K562 (cell line): ENCODE results near the gene NSUN3.

ENCODE experiments used
- FOS ChIP-seq: IDR thresholded peaks from 3 replicates; pipeline ENCODE4 v1.6.1; 2011; ENCODE audit not compliant: insufficient read length; ENCODE audit errors: extremely low read depth
- FOXA1 ChIP-seq: fragments of 450-650 bp; IDR thresholded peaks from 2 replicates; pipeline ENCODE4 v1.6.1; 2016; ENCODE audit warnings: mild to moderate bottlenecking, borderline replicate concordance
- GATAD2A ChIP-seq: fragments of 450-650 bp; IDR thresholded peaks from 2 replicates; pipeline ENCODE4 v1.6.1; 2017
- HMG20B ChIP-seq: fragments of 250-450 bp; sonication (Bioruptor Pico); IDR thresholded peaks from 2 replicates; pipeline ENCODE4 v1.5.0; 2021; ENCODE audit warnings: mild to moderate bottlenecking
- HNRNPL ChIP-seq: fragments of 200-400 bp; formaldehyde crosslinking; IDR thresholded peaks from 2 replicates; pipeline ENCODE4 v1.6.1; 2017; ENCODE audit warnings: low read depth, mild to moderate bottlenecking, low read length
- NCOA6 ChIP-seq: fragments of 450-650 bp; IDR thresholded peaks from 2 replicates; pipeline ENCODE4 v1.6.1; 2017; ENCODE audit warnings: mild to moderate bottlenecking
- PREB ChIP-seq: sonication (generic); formaldehyde crosslinking; IDR thresholded peaks from 2 replicates; pipeline ENCODE4 v1.8.1; 2023; ENCODE audit warnings: mild to moderate bottlenecking, missing genetic modification reagents
- RAD21 ChIP-seq, 2 experiments: fragments of 250-450 bp in 1 of 2; fragments of 450-650 bp in 1 of 2; sonication (Bioruptor Pico) in 1 of 2; formaldehyde crosslinking in 1 of 2; IDR thresholded peaks in 1 of 2; conservative IDR thresholded peaks in 1 of 2; 2 replicates each; pipeline versions ENCODE4 v1.4.0 to v1.8.0; 2020 to 2022; ENCODE audit warnings: mild to moderate bottlenecking in 2 of 2, moderate library complexity in 1 of 2
- STAG1 ChIP-seq: sonication (generic); formaldehyde crosslinking; IDR thresholded peaks from 2 replicates; pipeline ENCODE4 v1.5.0; 2020; ENCODE audit warnings: missing genetic modification reagents, borderline replicate concordance
- TAF1 ChIP-seq: IDR thresholded peaks from 2 replicates; pipeline ENCODE4 v1.6.1; 2011; ENCODE audit warnings: mild to moderate bottlenecking, low read length, moderate library complexity; ENCODE audit not compliant: insufficient read depth, control insufficient read depth, severe bottlenecking; ENCODE audit errors: extremely low read depth
- TEAD2 ChIP-seq: fragments of 450-650 bp; IDR thresholded peaks from 2 replicates; pipeline ENCODE4 v1.6.1; 2016; ENCODE audit warnings: missing genetic modification characterization, control low read depth, missing compliant biosample characterization
- ZNF707 ChIP-seq: fragments of 250-450 bp; sonication (Bioruptor Pico); conservative IDR thresholded peaks from 2 replicates; pipeline ENCODE4 v1.8.0; 2022; ENCODE audit warnings: inconsistent platforms, mild to moderate bottlenecking, moderate library complexity
- TF ChIP-seq, protein P1 (sequence below), 3 experiments: IDR thresholded peaks in 2 of 3; conservative IDR thresholded peaks in 1 of 3; 2 replicates each; pipeline ENCODE4 v1.5.1; 2011 to 2012; ENCODE audit warnings: low read length in 3 of 3, mild to moderate bottlenecking in 3 of 3, control low read depth in 2 of 3, improper control_type of control experiment in 1 of 3, inconsistent platforms in 1 of 3, low read depth in 1 of 3, mixed read lengths in 1 of 3, moderate library complexity in 1 of 3; ENCODE audit not compliant: insufficient read depth in 2 of 3
- TF ChIP-seq, protein P2 (sequence below), 3 experiments: fragments of 200-800 bp in 1 of 3; sonication (Bioruptor generic) in 1 of 3; sonication (generic) in 1 of 3; formaldehyde crosslinking in 1 of 3; IDR thresholded peaks; 2 replicates each; pipeline versions ENCODE4 v1.6.1 to v1.8.0; 2016 to 2022; ENCODE audit warnings: mild to moderate bottlenecking in 2 of 3, missing compliant biosample characterization in 2 of 3, missing genetic modification characterization in 2 of 3, missing genetic modification reagents in 1 of 3

DNA sequence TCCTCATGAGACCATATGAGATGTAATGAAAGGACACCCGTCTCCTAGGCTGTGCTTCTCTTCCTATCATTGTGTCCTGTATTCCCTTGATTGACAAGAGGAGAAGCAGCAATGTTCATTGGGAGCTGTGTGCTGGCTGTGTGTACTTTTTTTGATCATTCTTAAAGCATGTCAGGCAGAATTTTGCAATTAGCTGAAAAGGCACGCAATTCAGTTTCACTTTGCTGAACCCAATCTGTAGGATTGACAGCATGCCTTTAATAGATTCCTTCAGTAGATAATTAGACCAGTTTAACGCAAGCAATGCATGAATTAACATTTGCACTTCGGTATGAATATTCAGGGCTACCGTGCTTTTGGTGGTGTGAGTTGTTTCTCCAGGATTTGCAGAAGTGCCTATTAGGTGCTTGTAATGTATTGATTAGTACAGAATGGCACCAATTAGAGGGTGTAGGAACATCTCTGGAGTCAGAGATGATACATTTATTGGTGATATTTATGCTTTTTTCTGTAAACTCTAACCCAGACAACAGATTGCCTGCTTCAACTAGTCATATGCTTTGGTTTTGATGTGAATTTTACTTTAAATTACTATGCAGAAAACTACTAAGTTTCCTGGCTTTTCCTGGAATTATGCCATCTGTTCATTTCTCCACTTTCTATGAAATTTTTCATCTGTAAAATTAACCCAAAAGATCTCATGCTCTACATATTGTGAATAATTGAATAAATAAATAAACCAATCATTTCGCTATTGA lies 114.3 kb downstream of the NSUN3 start:
- TF ChIP-seq HMG20B = no peak
- TF ChIP-seq, protein P1, sequence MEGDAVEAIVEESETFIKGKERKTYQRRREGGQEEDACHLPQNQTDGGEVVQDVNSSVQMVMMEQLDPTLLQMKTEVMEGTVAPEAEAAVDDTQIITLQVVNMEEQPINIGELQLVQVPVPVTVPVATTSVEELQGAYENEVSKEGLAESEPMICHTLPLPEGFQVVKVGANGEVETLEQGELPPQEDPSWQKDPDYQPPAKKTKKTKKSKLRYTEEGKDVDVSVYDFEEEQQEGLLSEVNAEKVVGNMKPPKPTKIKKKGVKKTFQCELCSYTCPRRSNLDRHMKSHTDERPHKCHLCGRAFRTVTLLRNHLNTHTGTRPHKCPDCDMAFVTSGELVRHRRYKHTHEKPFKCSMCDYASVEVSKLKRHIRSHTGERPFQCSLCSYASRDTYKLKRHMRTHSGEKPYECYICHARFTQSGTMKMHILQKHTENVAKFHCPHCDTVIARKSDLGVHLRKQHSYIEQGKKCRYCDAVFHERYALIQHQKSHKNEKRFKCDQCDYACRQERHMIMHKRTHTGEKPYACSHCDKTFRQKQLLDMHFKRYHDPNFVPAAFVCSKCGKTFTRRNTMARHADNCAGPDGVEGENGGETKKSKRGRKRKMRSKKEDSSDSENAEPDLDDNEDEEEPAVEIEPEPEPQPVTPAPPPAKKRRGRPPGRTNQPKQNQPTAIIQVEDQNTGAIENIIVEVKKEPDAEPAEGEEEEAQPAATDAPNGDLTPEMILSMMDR (IDR thresholded peaks at IDR 0.05 in 2 of 3, conservative IDR thresholded peaks at IDR 0.05 in 1 of 3; ENCODE audit: insufficient read depth in 2 of 3, low read depth in 1 of 3, low read length in 3 of 3) = no peak
- no peak for TF ChIP-seq FOXA1
- TF ChIP-seq PREB = no peak
- no peak for TF ChIP-seq HNRNPL
- no peak for TF ChIP-seq GATAD2A
- TF ChIP-seq NCOA6 = no peak
- TF ChIP-seq STAG1 = no peak
- TF ChIP-seq, protein P2, sequence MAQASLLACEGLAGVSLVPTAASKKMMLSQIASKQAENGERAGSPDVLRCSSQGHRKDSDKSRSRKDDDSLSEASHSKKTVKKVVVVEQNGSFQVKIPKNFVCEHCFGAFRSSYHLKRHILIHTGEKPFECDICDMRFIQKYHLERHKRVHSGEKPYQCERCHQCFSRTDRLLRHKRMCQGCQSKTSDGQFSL (CRISPR knock-in tag; IDR thresholded peaks at IDR 0.05) = no peak
- TF ChIP-seq, protein P2 (tag; IDR thresholded peaks at IDR 0.05) = no peak
- no peak for TF ChIP-seq TAF1
- TF ChIP-seq TEAD2 (tag) = no peak
- TF ChIP-seq RAD21 (CRISPR knock-in tag; conservative IDR thresholded peaks at IDR 0.05 in 1 of 2, IDR thresholded peaks at IDR 0.05 in 1 of 2) = no peak
- no peak for TF ChIP-seq ZNF707 (CRISPR knock-in tag)
- no peak for TF ChIP-seq FOS
